HG03558 (cell line): Measurements from ENCODE around the gene DYNLT5.
A peak's percentile ranks its signal among the peaks of the same experiment; 100 is the strongest.
"Not testable (repeated sequence)": the region's sequence is repeated elsewhere in the genome, so short reads cannot be mapped to it uniquely, and the experiment has no call there.

Experiments used
- ATAC-seq: cut with Tn5 transposase; IDR thresholded peaks from one replicate; pipeline ENCODE4 v1.9.1; 2021; ENCODE audit warnings: moderate number of reproducible peaks; ENCODE audit not compliant: unreplicated experiment; ENCODE audit errors: extremely low read depth

Gene DYNLT5

DNA sequence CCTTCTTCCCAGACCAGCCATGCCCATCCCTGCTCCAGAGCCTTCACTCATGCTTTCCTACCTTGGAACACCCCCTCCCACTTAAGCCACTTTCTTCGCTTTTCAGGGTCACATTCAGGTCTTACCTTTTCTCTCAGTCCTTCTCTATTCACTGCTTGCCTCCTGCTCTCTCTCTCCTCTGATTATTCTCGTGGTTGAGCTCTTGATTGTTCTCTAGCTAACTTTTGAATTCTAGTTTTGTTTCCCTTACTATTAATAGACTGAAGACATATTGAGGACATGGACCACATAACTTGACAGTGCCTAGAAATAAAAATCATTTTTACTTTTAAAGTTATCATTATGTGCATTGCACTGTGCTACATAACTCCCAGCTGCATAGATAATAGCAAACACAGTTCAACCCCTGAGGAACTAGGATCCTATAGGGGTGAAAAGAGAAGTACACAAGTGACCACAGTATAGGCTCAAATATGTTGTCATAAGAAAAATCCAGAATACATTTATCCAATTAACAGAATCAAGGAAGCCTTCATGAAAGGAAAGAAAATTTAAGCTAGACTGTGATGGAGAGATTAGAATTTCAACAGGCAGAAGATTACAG lies 27.3 kb downstream of the DYNLT5 start:
- ATAC-seq, result no peak

DNA sequence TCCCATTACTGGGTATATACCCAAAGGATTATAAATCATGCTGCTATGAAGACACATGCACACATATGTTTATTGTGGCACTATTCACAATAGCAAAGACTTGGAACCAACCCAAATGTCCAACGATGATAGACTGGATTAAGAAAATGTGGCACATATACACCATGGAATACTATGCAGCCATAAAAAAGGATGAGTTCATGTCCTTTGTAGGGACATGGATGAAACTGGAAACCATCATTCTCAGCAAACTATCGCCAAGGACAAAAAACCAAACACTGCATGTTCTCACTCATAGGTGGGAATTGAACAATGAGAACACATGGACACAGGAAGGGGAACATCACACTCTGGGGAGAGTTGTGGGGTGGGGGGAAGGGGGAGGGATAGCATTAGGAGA lies 33.5 kb downstream of the DYNLT5 start:
- ATAC-seq, result not testable (repeated sequence)

DNA sequence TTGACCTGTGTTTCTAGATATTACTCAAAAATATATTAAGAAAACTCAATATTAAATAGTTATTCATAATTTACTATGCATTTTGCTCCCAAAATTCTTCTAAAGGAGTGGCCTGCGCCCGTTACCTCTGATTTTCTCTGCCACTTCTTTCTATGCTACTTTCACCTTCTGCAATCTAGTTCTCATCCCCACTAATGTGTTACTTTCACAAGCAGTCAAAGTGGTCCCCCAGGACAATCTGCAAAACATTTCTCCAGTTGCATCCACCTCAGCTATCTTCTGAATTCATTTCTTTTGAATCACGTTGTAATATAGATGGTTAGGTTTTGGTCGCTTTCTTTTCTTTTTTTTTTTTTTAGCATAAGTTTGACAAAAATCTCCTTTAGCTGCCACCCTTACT lies 35.4 kb downstream of the DYNLT5 start:
- no peak for ATAC-seq

DNA sequence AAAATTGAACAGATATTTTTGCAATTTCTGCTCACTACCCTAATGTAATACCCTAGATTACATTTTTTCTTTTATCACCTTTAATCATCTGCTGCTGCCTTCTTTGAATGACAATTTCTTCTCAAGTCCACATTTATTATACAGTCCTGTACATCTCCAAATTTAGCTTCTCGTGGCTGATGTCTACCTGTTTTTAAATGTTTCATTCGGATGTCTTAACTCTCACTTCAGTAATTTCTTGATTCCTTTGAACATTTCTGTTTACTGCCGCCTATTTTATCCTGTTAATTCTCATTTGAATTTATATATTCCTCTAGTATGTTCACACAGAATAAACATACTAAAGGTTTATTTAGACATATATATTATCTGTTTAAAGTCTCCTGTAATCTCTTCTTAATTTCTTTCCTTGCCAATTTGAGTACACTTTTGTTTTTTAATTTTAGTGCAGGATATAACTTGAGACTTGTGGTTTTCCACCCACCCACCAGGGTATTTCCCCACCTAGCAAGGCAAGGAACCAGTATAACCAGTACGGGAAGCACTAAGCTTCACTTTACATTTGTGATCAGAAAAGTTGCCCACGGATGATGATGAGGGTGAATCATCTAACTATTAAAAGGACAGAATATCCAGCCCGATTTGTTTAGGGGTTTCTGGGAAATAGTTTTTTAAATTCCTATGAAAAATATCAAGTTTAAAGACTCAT lies 36.1 kb downstream of the DYNLT5 start:
- ATAC-seq, result peak; percentile 42

DNA sequence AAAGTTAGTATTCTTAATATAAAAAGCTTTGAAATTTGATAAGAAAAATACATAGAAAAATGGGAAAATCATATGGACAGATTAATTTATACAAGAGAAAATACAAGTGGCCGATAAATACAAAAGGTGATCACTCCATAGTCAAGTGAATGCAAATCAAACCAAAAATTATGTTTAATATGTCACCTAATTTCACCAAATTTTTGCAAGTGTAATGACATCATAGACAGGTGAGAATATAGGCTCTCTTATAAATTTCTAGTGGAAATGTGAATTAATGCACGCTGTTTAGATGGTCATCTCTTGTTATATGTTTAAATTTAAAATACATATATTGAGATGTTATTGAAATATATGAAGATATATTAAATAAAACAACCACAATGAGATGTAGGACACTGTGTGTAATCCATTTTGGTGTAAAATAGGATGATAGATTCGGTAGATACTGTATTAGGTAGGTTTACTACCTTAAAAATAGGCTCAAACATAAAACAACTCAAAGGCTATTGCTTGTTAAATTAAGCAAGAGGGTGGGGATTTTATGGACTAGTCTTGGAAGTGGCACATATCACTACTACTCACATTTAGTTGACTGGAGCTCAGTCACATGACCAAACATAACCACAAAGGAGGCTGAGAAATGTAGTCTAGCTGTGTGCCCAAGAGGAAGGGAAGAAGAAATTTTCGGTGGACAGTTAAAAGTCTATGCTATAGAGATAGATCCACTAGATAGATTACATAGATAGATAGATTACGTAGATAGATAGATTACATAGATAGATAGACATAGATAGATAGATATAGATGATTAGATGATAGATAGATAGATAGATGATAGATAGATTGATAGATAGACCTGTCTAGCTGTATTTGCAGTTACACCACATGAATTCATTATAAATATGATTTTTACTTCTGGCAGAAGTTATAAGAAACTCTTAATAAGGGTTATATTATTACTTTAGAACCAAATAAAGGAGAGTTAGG lies 39.7 kb downstream of the DYNLT5 start:
- ATAC-seq, result no peak

DNA sequence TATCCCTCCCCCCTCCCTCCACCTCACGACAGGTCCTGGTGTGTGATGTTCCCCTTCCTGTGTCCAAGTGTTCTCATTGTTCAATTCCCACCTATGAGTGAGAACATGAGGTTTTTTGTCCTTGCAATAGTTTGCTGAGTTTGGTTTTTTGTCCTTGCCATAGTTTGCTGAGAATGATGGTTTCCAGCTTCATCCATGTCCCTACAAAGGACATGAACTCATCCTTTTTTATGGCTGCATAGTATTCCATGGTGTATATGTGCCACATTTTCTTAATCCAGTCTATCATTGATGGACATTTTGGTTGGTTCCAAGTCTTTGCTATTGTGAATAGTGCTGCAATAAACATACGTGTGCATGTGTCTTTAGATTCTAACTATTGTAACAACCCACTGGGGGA lies 43.6 kb downstream of the DYNLT5 start:
- ATAC-seq, result not testable (repeated sequence)

DNA sequence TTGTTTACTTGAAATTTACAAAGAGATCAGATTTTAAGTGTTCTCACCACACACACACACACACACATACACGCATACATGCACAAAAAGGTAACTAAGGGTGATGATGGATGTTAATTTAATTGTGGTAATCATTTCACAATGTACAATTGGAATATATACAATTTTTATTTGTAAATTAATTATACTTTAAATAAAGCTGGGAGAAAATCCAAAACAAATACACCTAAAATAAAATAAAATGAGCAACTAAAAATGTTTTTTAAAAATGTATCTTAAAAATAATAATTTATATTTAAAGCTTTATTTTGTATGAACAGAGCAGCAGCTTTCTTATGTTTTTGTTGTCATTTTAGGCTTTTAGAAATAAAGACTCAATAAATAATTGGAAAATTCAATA lies 57.0 kb downstream of the DYNLT5 start:
- no peak for ATAC-seq

DNA sequence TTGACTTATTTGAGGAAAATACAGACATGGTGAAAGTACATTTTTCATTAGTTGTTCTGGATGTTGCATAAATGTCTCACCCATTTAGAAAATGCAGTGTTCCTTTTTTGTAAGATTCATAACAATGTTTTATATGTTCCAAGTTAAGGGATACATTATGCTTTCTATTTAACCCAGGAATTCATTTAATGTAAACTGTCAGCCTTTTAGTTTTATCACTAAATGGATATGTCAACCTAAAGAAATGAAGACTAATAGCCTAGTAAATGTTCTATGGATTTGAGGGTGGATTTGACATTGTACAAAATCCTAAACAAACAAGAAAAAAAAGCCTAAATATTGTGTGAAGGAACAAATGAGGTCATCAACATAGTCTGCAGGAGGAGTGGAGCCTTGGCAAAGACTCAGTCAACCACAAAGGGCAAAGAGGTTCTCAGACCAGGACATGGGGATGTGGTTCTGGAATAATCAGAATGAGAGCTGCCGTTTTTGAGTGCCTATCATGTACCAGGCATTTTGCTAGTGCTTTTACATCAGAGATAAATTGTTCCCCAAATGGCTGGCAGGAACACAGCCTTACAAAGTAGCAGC lies 57.6 kb downstream of the DYNLT5 start:
- ATAC-seq, result no peak

DNA sequence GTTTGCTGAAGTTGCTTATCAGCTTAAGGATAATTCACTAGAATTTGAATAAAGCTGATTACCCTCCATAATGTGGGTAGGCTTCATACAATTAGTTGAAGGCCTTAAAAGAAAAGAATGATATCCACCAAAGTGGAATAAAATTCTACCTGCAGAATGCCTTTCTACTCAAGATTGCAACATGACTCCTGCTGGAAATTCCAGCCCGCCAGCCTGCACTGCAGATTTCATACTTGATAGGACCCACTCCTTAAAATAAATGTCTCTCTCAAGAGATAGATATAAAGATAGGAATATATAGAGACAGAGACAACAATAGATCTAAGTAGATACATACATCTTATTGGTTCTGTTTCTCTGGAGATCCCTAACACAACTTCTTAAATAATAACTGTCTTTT lies 72.5 kb downstream of the DYNLT5 start:
- no peak for ATAC-seq
